ENCODE results near the gene SPCS2. TPM values are rescaled to one million over a fixed set of nuclear protein-coding genes. Genes with fewer than 3 reads are reported as not detected.

The SPCS2 gene
- total RNA-seq, 1 donor from 2014 or later, result 120 TPM

GRCh38 chr11:74932797-74933196 is 16.3 kb upstream of the SPCS2 start:
- no peak overlapping the region for H3K27ac Mint-ChIP-seq (ENCODE audit: unreplicated experiment)
- Histone ChIP-seq H3K9me3 (ENCODE audit: insufficient read depth, low read depth, low read length) (no peaks in the 10 kb centered on the region), H3K27ac (ENCODE audit: low read depth, low read length) (peak overlapping the region; percentile 80), H3K36me3 (ENCODE audit: insufficient read depth, low read length) (peaks cover 6% of the 10 kb centered on the region), H3K79me2 (ENCODE audit: insufficient read depth, low read length) (no peaks in the 10 kb centered on the region), H2AFZ (ENCODE audit: low read depth, low read length) (no peak overlapping the region), H3K9ac (ENCODE audit: low read length) (peak overlapping the region; percentile 49), H3K4me2 (ENCODE audit: low read length) (peak overlapping the region; percentile 59), H4K20me1 (ENCODE audit: insufficient read depth, low read length) (no peaks in the 10 kb centered on the region), H3K27me3 (ENCODE audit: insufficient read depth, low read length) (no peaks in the 10 kb centered on the region), H3K4me1 (ENCODE audit: insufficient read depth, low read length) (peaks cover 15% of the 10 kb centered on the region), H3K4me3 (ENCODE audit: insufficient read depth, low read depth, low read length) (no peak overlapping the region)
- no peaks in the 10 kb centered on the region for H3K9me3 Mint-ChIP-seq (ENCODE audit: unreplicated experiment)
- no peak for FAIRE-seq
- TF ChIP-seq CTCF (IDR thresholded peaks at IDR 0.05; ENCODE audit: insufficient read depth, low read depth, low read length) (no peak), EZH2 (IDR thresholded peaks at IDR 0.05; ENCODE audit: insufficient read depth, low read length) (no peak)
- H3K4me3 Mint-ChIP-seq (ENCODE audit: unreplicated experiment), result no peak overlapping the region
- H3K4me1 Mint-ChIP-seq (ENCODE audit: low read depth, unreplicated experiment), result peaks cover 11% of the 10 kb centered on the region
- peak; percentile 87 for DNase-seq (ENCODE audit: low read depth)
- H3K36me3 Mint-ChIP-seq (ENCODE audit: low read depth, unreplicated experiment), result peaks cover 23% of the 10 kb centered on the region
- H3K27me3 Mint-ChIP-seq (ENCODE audit: low read depth, unreplicated experiment), result no peaks in the 10 kb centered on the region

GRCh38 chr11:74933765-74934164 is 15.3 kb upstream of the SPCS2 start:
- Histone ChIP-seq H3K36me3 (ENCODE audit: insufficient read depth, low read length) (peaks cover 6% of the 10 kb centered on the region), H3K4me2 (ENCODE audit: low read length) (no peak overlapping the region), H3K27me3 (ENCODE audit: insufficient read depth, low read length) (no peaks in the 10 kb centered on the region), H3K27ac (ENCODE audit: low read depth, low read length) (no peak overlapping the region), H3K4me3 (ENCODE audit: insufficient read depth, low read depth, low read length) (no peak overlapping the region), H3K9ac (ENCODE audit: low read length) (no peak overlapping the region), H3K79me2 (ENCODE audit: insufficient read depth, low read length) (no peaks in the 10 kb centered on the region), H2AFZ (ENCODE audit: low read depth, low read length) (no peak overlapping the region), H3K4me1 (ENCODE audit: insufficient read depth, low read length) (peaks cover 20% of the 10 kb centered on the region), H3K9me3 (ENCODE audit: insufficient read depth, low read depth, low read length) (no peaks in the 10 kb centered on the region), H4K20me1 (ENCODE audit: insufficient read depth, low read length) (no peaks in the 10 kb centered on the region)
- H3K4me1 Mint-ChIP-seq (ENCODE audit: low read depth, unreplicated experiment), result peaks cover 14% of the 10 kb centered on the region
- H3K4me3 Mint-ChIP-seq (ENCODE audit: unreplicated experiment), result no peak overlapping the region
- no peaks in the 10 kb centered on the region for H3K27me3 Mint-ChIP-seq (ENCODE audit: low read depth, unreplicated experiment)
- H3K9me3 Mint-ChIP-seq (ENCODE audit: unreplicated experiment), result no peaks in the 10 kb centered on the region
- DNase-seq (ENCODE audit: low read depth), result no peak
- no peak for TF ChIP-seq EZH2 (IDR thresholded peaks at IDR 0.05; ENCODE audit: insufficient read depth, low read length)
- no peak for TF ChIP-seq CTCF (IDR thresholded peaks at IDR 0.05; ENCODE audit: insufficient read depth, low read depth, low read length)
- FAIRE-seq, result no peak
- peaks cover 25% of the 10 kb centered on the region for H3K36me3 Mint-ChIP-seq (ENCODE audit: low read depth, unreplicated experiment)
- H3K27ac Mint-ChIP-seq (ENCODE audit: unreplicated experiment), result no peak overlapping the region

GRCh38 chr11:74935285-74935684 is 13.8 kb upstream of the SPCS2 start:
- no peak overlapping the region for H3K4me3 ChIP-seq (ENCODE audit: insufficient read depth, low read depth, low read length)
- peaks cover 6% of the 10 kb centered on the region for H3K36me3 ChIP-seq (ENCODE audit: insufficient read depth, low read length)
- H3K4me1 ChIP-seq (ENCODE audit: insufficient read depth, low read length), result peaks cover 20% of the 10 kb centered on the region
- Mint-ChIP-seq H3K27ac (ENCODE audit: unreplicated experiment) (no peak overlapping the region), H3K36me3 (ENCODE audit: low read depth, unreplicated experiment) (peaks cover 30% of the 10 kb centered on the region), H3K4me1 (ENCODE audit: low read depth, unreplicated experiment) (peaks cover 14% of the 10 kb centered on the region), H3K27me3 (ENCODE audit: low read depth, unreplicated experiment) (no peaks in the 10 kb centered on the region), H3K9me3 (ENCODE audit: unreplicated experiment) (no peaks in the 10 kb centered on the region), H3K4me3 (ENCODE audit: unreplicated experiment) (no peak overlapping the region)
- no peaks in the 10 kb centered on the region for H3K79me2 ChIP-seq (ENCODE audit: insufficient read depth, low read length)
- H4K20me1 ChIP-seq (ENCODE audit: insufficient read depth, low read length), result no peaks in the 10 kb centered on the region
- no peak overlapping the region for H2AFZ ChIP-seq (ENCODE audit: low read depth, low read length)
- H3K9ac ChIP-seq (ENCODE audit: low read length), result no peak overlapping the region
- DNase-seq (ENCODE audit: low read depth) (no peak), FAIRE-seq (no peak)
- H3K27me3 ChIP-seq (ENCODE audit: insufficient read depth, low read length), result no peaks in the 10 kb centered on the region
- no peaks in the 10 kb centered on the region for H3K9me3 ChIP-seq (ENCODE audit: insufficient read depth, low read depth, low read length)
- H3K4me2 ChIP-seq (ENCODE audit: low read length), result no peak overlapping the region
- H3K27ac ChIP-seq (ENCODE audit: low read depth, low read length), result no peak overlapping the region
- TF ChIP-seq CTCF (IDR thresholded peaks at IDR 0.05; ENCODE audit: insufficient read depth, low read depth, low read length) (no peak), EZH2 (IDR thresholded peaks at IDR 0.05; ENCODE audit: insufficient read depth, low read length) (no peak)
